ENCODE results near the gene HDGFL3. TPM values are rescaled to one million over a fixed set of nuclear protein-coding genes. Genes with fewer than 3 reads are reported as not detected.
"Not testable (repeated sequence)": the region's sequence is repeated elsewhere in the genome, so short reads cannot be mapped to it uniquely, and the experiment has no call there.

The HDGFL3 gene
- total RNA-seq, 1 experiment from 2014 or later, result 39.0 TPM

DNA sequence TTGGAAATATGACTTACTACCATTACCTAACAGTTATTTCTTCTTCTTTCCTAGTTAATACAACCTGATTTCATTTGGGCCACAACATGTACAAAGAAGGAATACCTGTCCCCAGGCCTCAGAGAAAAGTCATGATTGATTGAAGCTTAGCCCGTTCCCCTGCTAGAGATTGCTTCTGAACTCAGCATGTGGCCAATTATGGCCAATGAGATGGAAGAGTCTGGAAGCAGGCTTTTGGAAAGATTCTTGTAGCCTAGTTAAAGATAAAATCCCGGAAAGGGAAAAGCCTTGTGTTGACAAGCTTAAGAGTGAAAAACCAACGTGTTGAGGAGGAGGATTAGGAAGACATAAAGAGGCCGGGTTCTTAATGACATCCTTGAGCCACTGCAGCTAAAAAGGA is 117.2 kb downstream of the HDGFL3 start:
- Histone ChIP-seq H3K27me3 (ENCODE audit: control insufficient read depth, insufficient read depth, low read length) (no peaks in the 10 kb centered on the region; the same call in 1 of the 2 replicates), H3K4me3 (ENCODE audit: insufficient read depth, low read depth, low read length) (no peak overlapping the region), H3K36me3 (replicated peaks; ENCODE audit: control insufficient read depth, insufficient read depth, low read length) (no peaks in the 10 kb centered on the region)
- DNase-seq, result no peak

DNA sequence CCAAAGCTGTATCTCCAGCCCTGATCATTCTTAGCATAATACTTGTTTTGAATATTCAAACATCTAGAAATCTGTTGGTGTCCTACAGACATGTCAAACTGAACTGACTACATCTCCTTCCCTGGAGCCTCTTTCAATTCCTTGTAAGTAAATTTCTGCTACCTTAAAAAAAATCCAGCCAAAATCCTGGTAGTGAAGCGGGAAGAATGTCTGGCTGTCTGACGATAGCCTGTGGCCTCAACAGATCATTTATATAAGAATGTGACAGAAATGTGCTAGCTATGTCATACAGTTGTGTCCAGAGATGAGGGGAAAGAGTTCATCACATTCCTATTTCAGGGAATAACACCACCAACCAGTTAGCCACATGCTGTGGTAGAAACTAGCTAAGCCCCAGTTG is 118.7 kb downstream of the HDGFL3 start:
- Histone ChIP-seq H3K27me3 (ENCODE audit: control insufficient read depth, insufficient read depth, low read length) (no peaks in the 10 kb centered on the region; the same call in 1 of the 2 replicates), H3K4me3 (ENCODE audit: insufficient read depth, low read depth, low read length) (no peak overlapping the region), H3K36me3 (replicated peaks; ENCODE audit: control insufficient read depth, insufficient read depth, low read length) (no peaks in the 10 kb centered on the region)
- DNase-seq, result no peak

DNA sequence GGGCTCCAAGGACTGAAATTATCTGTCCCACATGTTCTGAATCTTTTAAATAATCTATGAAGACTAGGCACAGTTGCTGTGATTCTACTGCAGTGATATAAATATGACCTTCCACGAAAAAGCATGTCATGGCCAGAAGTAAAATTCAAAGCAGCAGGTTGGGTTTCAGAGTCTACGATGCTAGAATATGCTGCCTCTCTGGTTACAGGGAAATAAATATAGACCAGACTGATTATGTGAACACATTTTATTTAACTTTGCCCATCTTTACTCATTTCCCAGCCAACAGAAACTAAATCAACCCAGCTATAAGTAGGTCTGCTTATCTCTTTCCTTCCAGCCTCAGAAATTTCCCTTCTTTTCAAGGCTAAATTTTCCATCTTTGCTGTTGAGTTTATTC is 120.0 kb downstream of the HDGFL3 start:
- no peaks in the 10 kb centered on the region; the same call in 1 of the 2 replicates for H3K27me3 ChIP-seq (ENCODE audit: control insufficient read depth, insufficient read depth, low read length)
- no peak for DNase-seq
- H3K4me3 ChIP-seq (ENCODE audit: insufficient read depth, low read depth, low read length), result no peak overlapping the region
- H3K36me3 ChIP-seq (replicated peaks; ENCODE audit: control insufficient read depth, insufficient read depth, low read length), result no peaks in the 10 kb centered on the region

DNA sequence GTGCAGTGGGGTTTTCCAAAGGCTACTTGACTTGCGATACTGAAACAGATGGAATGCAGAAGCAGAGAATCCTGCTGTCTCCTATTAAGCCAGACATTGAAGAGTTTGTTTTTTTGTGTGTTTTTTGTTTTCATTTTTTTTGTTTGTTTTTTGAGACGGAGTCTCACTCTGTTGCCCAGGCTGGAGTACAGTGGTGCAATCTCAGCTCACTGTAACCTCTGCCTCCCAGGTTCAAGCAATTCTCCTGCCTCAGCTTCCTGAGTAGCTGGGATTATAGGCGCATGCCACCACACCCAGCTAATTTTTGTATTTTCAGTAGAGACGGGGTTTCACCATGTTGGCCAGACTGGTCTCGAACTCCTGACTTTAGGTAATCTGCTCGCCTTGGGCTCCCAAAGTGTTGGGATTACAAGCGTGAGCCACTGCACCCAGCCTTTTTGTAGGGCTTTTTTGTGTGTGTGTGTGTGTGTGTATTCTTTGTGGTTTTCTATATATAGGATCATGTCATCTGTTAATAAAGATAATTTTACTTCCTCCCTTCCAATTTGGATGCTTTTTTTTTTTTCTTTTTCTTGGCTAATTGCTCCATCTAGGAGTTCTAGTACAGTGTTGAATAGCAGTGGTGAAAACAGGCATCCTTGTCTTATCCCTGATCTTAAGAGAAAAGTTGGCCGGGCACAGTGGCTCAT is 121.6 kb downstream of the HDGFL3 start:
- not testable (repeated sequence) for H3K27me3 ChIP-seq (ENCODE audit: control insufficient read depth, insufficient read depth, low read length); H3K4me3 ChIP-seq (ENCODE audit: insufficient read depth, low read depth, low read length); DNase-seq; H3K36me3 ChIP-seq (replicated peaks; ENCODE audit: control insufficient read depth, insufficient read depth, low read length)

DNA sequence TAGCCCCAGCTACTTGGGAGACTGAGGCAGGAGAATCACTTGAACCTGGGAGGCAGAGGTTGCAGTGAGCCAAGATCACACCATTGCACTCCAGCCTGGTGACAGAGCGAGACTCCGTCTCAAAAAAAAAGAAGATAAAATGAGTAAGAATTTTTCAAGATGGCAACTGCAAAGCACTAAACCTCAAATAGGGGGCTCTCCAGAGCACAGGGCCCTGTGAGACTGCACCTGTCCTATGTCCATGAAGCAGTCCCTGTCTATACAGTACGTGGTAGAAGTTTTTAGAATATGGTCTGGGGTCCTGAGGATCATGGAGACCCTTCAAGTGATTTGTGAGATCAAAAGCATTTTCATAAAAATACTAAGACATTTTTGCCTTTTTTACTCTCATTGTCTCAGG is 122.2 kb downstream of the HDGFL3 start:
- H3K36me3 ChIP-seq (replicated peaks; ENCODE audit: control insufficient read depth, insufficient read depth, low read length); H3K4me3 ChIP-seq (ENCODE audit: insufficient read depth, low read depth, low read length); H3K27me3 ChIP-seq (ENCODE audit: control insufficient read depth, insufficient read depth, low read length): not testable (repeated sequence)
- DNase-seq, result peak; percentile 32

DNA sequence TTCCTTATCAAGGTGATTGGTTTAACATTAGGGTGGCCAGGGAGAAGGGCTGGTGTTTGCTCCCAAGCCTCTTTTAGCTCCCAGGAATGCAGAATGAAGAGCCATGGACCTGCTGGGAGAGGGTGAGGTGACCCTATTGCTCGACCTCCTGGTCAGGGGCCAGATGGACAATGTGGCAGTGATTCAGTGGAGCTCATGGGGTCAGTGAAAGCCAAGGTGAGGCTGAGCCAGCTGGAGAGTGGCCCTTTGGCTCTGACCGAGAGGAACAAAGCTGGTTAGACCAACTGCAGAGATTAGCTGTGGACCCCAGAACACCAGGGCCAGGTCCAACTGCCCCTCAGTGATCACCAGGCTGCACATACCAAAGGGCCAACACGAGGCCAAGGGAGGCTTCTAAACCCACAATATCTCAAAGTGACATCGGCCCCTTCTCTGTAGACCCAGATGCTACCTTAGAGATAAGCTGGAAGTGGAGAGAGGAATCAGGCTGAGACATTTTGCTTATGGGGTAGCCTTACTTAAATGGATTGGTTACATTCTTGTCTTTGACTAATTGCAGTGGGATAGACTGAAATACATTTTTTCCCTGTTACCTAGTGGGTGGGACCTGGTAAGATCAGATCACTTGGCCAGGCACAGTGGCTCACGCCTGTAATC is 124.8 kb downstream of the HDGFL3 start:
- no peaks in the 10 kb centered on the region; the same call in 1 of the 2 replicates for H3K27me3 ChIP-seq (ENCODE audit: control insufficient read depth, insufficient read depth, low read length)
- DNase-seq, result no peak
- H3K36me3 ChIP-seq (replicated peaks; ENCODE audit: control insufficient read depth, insufficient read depth, low read length), result no peaks in the 10 kb centered on the region

DNA sequence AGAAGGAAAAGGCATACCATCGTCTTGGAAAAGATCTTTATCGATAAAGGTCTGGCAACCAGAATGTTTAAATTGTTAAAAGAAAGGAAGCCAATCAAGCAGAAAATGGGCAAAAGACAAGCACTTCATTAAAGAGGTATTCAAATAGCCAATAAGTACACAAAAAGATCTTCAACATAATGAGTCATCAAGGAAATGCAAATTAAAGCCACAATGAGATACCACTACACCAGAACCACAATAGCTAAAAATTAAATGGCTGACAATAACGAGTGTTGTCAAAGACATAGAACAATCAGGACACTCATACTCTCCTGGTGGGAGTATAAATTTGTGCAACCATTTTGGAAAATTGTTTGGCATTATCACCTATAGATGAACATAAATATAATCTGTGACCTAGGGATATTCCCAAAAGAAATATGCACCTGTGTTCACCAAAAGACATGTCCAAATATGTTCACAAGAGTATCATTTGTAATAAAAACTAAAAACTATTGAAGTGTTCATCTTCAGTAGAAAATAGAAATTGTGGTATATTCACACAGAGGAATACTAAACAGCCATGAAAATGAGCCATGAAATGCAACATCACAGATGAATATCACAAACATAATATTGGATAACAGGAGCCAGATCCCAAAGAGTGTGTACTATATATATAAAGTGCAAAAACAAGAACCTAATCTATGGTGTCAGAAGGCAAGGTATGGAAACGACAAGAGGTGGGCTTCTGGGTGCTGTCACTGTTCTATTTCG is 126.2 kb downstream of the HDGFL3 start:
- no peak for DNase-seq

More for the DNA sequence above, 124.8 kb downstream of the HDGFL3 start:
- no peak overlapping the region for H3K4me3 ChIP-seq (ENCODE audit: insufficient read depth, low read depth, low read length)

DNA sequence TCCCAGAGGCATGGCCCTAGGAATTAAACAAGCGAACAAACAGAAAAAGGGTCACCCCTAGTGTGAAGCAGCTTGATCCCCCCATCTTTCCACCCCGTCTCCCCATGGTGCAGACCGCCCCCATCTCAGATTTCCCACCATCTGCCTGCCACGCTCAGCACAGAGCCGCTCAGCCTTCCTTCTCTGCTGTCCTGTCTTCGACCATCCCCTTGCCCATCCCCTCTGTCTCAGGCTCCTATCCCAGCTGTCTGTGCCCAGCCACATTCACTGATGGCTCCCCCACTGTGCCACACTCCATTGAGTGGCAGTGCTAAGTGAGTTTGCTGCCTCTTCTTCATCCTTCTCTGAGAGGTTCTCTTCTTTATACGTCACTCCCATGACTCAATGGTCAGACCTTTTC is 128.9 kb downstream of the HDGFL3 start:
- DNase-seq, result no peak
- H3K27me3 ChIP-seq (ENCODE audit: control insufficient read depth, insufficient read depth, low read length), result no peaks in the 10 kb centered on the region
- no peak overlapping the region for H3K4me3 ChIP-seq (ENCODE audit: insufficient read depth, low read depth, low read length)
- no peaks in the 10 kb centered on the region for H3K36me3 ChIP-seq (replicated peaks; ENCODE audit: control insufficient read depth, insufficient read depth, low read length)

More for the DNA sequence above, 126.2 kb downstream of the HDGFL3 start:
- Histone ChIP-seq H3K27me3 (ENCODE audit: control insufficient read depth, insufficient read depth, low read length) (no peaks in the 10 kb centered on the region), H3K36me3 (replicated peaks; ENCODE audit: control insufficient read depth, insufficient read depth, low read length) (no peaks in the 10 kb centered on the region), H3K4me3 (ENCODE audit: insufficient read depth, low read depth, low read length) (no peak overlapping the region)

Other genes with a start within 250 kb of the HDGFL3 start
- gene RAMAC, start 221.6 kb downstream of the HDGFL3 start, total RNA-seq (2014; rRNA removed; shearing (Covaris generic)), result 33.9 and 36.5 TPM in 2 replicates
- gene C15orf40, start 196.2 kb downstream of the HDGFL3 start, total RNA-seq (2014; rRNA removed; shearing (Covaris generic)), result 21.3 and 48.6 TPM in 2 replicates
- 71.8 and 86.6 TPM in 2 replicates for gene BTBD1, start 140.6 kb downstream of the HDGFL3 start, total RNA-seq (2014; rRNA removed; shearing (Covaris generic))
- 0.62 and 0.63 TPM in 2 replicates for gene TM6SF1, start 100.2 kb downstream of the HDGFL3 start, total RNA-seq (2014; rRNA removed; shearing (Covaris generic))
- 0.03 TPM in 1 of 2 replicates, not detected in the other for gene BNC1, start 76.8 kb upstream of the HDGFL3 start, total RNA-seq (2014; rRNA removed; shearing (Covaris generic))
- 6.8 and 7.0 TPM in 2 replicates for gene SH3GL3, start 239.5 kb upstream of the HDGFL3 start, total RNA-seq (2014; rRNA removed; shearing (Covaris generic))